ENCODE data around the gene SDCCAG8.

The SDCCAG8 gene

DNA sequence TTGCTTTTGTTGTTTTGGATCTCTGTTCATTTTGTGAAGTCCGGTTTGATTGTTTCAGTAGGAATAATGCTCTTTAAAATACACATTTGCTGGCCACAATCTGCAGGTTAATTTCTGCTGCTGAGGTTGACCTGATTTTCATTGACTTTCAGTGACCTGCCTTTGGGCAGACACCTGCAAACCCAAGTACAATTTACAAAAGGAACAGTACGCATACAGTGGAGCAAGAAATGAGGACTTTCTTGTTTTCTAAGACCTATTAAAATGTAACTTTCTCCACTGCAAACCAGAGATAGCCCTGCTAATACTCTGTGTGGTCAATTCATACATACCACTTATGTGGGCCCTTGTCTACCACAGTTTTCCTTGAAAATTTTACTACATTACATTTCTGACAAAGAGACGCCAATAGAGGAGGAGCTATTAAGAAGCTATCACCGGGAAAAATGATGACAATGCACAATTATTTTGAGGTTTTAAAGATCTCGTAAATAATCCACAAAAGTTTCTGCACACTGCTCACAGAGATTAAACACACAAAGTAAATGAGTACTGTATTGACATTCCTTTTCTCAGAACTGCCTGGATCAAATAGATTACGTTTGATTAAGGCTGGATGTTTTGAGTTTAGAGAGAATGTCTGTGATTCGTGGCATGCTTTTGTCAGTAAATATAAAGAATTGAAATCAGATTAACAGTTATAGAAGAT is 141.9 kb downstream of the SDCCAG8 start:
- Mint-ChIP-seq H3K36me3 (peaks cover 16% of the 10 kb centered on the region), H3K4me3 (no peak overlapping the region), H3K9me3 (no peaks in the 10 kb centered on the region), H3K27ac (no peak overlapping the region), H3K27me3 (no peaks in the 10 kb centered on the region), H3K4me1 (no peaks in the 10 kb centered on the region)

DNA sequence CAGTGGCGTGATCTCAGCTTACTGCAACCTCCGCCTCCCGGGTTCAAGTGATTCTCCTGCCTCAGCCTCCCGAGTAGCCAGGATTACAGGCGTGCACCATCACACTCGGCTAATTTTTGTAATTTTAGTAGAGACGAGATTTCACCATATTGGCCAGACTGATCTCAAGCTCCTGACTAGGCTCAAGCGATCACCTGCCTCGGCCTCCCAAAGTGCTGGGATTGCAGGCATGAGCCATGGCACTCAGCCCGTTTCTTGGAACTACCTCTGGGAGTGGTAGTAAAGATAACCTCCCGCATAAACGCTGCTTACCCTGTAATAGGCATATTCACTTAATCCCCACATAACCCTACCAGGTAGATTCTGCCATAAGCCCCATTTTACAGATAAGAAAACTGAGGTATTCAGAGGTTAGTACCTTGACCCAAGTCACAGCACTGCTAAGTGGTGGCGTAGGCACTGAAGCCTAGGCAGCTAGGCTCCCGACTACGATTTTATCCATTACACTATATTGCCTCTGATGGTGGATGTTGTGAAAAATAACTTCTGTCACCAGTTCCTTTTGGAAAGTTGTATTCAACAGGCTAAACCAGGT is 143.8 kb downstream of the SDCCAG8 start:
- Mint-ChIP-seq H3K36me3 (peaks cover 20% of the 10 kb centered on the region), H3K27ac (no peak overlapping the region), H3K27me3 (no peaks in the 10 kb centered on the region), H3K4me3 (no peak overlapping the region), H3K9me3 (no peaks in the 10 kb centered on the region), H3K4me1 (no peaks in the 10 kb centered on the region)

DNA sequence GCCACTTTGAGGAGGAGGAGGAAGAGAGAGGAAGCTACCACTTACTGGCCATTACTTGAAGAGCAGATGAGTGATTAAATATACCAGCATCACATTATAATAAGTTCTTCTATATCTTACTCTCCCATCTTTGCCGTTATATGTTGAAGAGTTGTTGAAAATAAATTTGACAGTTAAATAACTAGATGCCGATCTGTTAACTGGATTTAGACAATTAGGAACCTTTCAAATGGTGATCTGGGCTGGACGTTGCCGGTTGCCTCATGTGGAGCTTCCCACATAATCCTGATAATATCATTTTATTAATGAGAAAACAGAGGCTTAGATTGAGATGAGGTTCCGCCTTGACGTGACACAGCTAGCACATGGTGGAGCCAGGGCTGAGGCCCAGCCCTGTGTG is 147.0 kb downstream of the SDCCAG8 start:
- H3K4me1 Mint-ChIP-seq, result peaks cover 12% of the 10 kb centered on the region
- no peaks in the 10 kb centered on the region for H3K9me3 Mint-ChIP-seq
- H3K27ac Mint-ChIP-seq, result no peak overlapping the region
- peaks cover 24% of the 10 kb centered on the region for H3K36me3 Mint-ChIP-seq
- no peak overlapping the region for H3K4me3 Mint-ChIP-seq
- H3K27me3 Mint-ChIP-seq, result no peaks in the 10 kb centered on the region

DNA sequence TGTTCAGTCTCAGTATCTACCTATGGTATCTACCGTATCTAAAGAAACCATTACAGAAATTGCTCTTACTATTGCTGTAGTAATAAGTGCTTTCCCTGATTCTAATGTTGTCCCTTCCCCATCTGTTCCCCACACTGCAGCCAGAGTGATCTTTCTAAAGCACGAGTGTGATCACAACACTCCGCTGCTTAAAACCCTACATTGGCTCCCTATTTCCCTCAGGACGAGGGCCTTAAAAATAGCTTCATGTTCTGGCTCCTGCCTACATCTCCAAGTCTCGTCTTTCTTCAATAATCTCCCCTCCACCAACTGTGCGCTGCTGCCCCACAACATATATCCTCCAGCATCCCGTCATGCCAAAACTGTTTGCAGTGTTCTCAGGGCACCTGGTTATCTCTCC is 150.6 kb downstream of the SDCCAG8 start:
- Mint-ChIP-seq H3K9me3 (no peaks in the 10 kb centered on the region), H3K4me1 (peaks cover 12% of the 10 kb centered on the region), H3K27ac (no peak overlapping the region), H3K36me3 (peaks cover 19% of the 10 kb centered on the region), H3K4me3 (no peak overlapping the region), H3K27me3 (no peaks in the 10 kb centered on the region)

DNA sequence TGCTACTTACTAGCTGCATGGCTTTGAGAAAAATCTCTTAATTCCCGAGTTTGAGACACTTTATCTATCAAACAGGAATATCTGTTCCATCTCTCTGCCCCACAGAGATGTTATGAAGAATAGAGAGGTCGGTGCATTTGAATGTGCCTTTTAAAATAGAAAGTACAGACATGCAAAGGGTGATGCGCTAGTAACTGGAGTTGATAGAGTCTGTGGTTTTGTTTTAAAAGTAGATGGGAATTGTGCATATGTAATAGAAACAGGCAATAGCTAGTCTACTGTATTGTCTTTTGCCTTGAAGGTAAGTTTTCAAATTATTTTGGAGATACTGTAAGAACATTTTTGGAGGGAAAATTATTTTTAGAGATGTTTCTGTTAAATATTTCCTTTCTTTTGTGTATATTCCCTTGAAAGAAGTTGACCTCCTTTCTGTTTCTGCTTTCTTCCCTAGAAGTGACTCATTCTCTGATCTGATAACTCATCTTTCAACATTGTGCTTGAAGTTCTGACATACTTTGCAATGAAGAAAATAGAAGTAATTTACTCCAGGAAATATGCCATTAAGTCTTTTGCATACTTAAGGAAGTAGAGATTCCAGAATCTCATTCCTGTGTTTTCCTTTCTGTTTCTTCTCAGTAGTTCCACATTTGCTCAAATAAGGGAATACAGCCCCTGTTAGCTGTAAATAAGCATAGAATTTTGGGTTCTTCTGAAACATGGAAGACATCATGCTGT is 151.6 kb downstream of the SDCCAG8 start:
- peak overlapping the region; percentile 38 for H3K27ac Mint-ChIP-seq
- peaks cover 23% of the 10 kb centered on the region for H3K36me3 Mint-ChIP-seq
- H3K9me3 Mint-ChIP-seq, result no peaks in the 10 kb centered on the region
- no peak overlapping the region for H3K4me3 Mint-ChIP-seq
- no peaks in the 10 kb centered on the region for H3K27me3 Mint-ChIP-seq
- H3K4me1 Mint-ChIP-seq, result peaks cover 12% of the 10 kb centered on the region

DNA sequence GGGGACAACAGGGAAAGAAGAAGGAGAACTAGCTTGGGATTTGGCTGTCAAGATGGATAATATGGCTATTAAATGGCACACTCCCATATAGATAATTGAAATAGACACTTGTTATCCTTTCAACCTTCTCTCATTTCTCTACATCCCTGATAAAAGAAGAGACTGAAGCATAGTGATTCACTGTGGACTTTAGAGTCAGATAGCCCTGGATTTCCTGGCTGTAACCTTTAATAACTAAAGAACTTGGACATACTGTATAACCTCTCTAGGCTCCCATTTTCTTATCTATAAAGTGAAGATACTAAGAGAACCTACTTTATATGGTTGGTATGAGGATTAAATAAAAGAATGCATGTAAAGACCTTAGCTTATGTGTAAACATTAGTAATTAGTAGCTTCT is 152.6 kb downstream of the SDCCAG8 start:
- Mint-ChIP-seq H3K4me3 (no peak overlapping the region), H3K27ac (no peak overlapping the region), H3K9me3 (no peaks in the 10 kb centered on the region), H3K36me3 (peaks cover 18% of the 10 kb centered on the region), H3K27me3 (no peaks in the 10 kb centered on the region), H3K4me1 (peaks cover 12% of the 10 kb centered on the region)

DNA sequence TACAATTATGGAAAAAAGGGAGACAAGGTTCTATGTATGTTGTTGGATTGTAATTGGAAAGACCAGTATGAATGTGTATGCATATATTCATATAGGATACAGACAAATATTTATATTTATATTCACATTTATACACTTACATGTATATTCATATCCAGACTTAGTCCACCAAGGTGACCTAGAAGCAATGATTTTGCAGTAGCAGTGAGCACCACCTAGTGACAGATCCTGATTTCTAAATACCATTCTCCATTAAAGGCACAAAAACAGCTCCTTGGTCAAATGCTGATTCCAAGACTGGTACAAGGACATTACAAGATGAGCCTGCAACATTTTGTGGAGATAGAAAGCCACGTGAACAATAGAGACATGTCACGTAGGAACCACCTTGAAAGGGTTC is 153.4 kb downstream of the SDCCAG8 start:
- Mint-ChIP-seq H3K27me3 (no peaks in the 10 kb centered on the region), H3K36me3 (peaks cover 14% of the 10 kb centered on the region), H3K27ac (no peak overlapping the region), H3K9me3 (no peaks in the 10 kb centered on the region), H3K4me3 (no peak overlapping the region), H3K4me1 (peaks cover 18% of the 10 kb centered on the region)

DNA sequence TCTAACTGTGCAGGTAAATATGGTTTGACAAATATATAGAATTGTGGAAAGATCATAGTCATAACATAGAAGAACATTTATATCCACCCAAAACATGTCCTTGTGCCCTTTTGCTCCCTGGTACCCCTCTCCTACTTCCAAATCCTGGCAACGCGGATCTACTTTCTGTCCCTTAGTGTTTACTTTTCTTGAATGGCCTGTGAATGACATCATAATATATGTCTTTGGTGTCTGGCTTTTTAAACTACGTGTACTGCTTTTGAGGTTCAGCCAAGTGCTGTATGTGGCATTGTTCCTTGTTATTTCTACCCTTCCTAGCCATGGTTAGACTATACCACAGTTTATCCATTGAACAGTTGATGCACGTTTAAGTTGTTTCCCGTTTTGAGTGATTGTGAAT is 155.6 kb downstream of the SDCCAG8 start:
- Mint-ChIP-seq H3K27me3 (no peaks in the 10 kb centered on the region), H3K9me3 (no peaks in the 10 kb centered on the region), H3K36me3 (peaks cover 13% of the 10 kb centered on the region), H3K27ac (peak overlapping the region; percentile 2), H3K4me1 (peaks cover 24% of the 10 kb centered on the region), H3K4me3 (no peak overlapping the region)

DNA sequence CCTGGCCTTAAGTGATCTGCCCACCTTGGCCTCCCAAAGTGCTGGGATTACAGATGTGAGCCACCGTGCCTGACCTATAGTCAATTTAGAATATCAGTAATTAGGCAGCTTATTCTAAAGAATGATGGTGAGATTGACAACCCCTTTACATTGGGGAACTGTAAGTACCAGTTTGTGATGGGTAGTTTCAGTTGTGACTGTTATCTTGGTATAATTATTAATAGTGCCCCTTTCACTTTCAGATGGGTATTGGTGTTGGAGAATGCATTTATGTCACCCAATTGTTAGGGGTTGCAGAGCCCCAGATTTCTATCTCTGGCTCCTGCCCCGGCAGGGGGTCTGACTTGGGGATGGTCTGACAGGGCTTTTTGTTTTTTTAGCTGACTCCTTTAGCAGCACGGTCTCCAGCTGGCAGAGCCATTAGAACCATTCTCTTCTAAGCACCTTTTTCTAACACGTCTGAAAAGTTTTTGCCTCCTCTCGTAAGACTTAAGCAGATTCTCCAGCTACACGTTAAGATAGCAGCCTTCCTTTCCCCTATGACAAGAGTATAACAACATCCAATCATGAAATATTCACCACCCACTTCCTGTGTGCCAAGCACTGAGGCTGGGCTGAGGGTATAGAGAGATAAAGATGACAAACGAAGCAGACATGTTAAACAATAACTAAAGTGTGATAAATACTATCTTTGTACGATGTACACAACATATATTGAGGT is 157.8 kb downstream of the SDCCAG8 start:
- no peaks in the 10 kb centered on the region for H3K27me3 Mint-ChIP-seq
- peaks cover 14% of the 10 kb centered on the region for H3K4me1 Mint-ChIP-seq
- no peak overlapping the region for H3K27ac Mint-ChIP-seq
- H3K9me3 Mint-ChIP-seq, result no peaks in the 10 kb centered on the region
- H3K4me3 Mint-ChIP-seq, result no peak overlapping the region
- peaks cover 17% of the 10 kb centered on the region for H3K36me3 Mint-ChIP-seq

DNA sequence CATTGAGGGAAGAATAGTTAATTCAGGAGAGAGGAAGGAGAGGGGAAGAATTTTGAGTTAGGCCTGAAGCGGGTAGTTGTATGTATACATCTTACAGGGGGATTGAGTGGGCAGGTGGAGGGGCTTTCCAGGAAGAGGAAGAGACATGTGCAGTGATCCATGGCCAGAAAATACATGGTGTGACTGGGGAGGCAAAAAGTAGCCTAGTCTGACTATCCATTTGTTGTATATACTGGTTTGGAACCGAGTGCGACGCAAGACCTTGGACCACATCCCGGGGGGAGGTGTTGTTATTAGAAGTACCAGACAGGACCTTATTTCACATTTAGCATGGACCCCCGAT is 158.3 kb downstream of the SDCCAG8 start:
- no peak overlapping the region for H3K4me3 Mint-ChIP-seq
- peaks cover 19% of the 10 kb centered on the region for H3K36me3 Mint-ChIP-seq
- H3K27ac Mint-ChIP-seq, result no peak overlapping the region
- no peaks in the 10 kb centered on the region for H3K9me3 Mint-ChIP-seq
- peaks cover 14% of the 10 kb centered on the region for H3K4me1 Mint-ChIP-seq
- H3K27me3 Mint-ChIP-seq, result no peaks in the 10 kb centered on the region

DNA sequence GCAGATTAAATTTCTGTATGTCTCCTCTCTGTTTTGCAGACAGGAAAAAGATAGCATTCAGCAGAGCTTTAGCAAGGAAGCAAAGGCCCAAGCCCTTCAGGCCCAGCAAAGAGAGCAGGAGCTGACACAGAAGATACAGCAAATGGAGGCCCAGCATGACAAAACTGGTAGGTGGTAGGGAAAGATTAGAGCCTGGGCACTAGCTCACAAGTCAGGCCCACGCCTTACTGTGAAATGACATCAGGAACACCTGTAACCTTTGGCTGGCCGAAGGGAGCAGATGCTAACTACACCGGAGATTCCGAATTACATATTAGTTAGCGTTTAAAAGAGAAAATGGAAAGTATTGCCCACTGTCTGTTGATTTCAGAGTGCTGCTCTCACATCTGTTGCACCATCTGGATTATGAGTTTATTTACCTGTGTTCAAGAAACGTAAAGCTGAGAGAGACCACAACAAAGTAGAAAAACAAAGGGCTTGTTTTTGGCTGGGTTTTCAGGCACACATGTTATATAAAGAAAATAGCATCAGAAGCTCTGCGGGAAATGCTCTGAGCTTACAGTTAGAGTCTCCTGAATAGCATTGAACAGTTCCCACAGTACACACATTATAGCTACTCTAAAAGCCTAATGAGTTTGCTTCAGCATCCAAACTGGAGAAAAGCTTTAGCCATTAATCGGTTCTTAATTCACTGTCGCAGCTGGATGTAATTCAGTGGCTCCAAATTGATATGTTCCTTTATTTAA is 160.0 kb downstream of the SDCCAG8 start:
- Mint-ChIP-seq H3K4me1 (peaks cover 27% of the 10 kb centered on the region), H3K9me3 (no peaks in the 10 kb centered on the region), H3K27me3 (no peaks in the 10 kb centered on the region), H3K27ac (no peak overlapping the region), H3K36me3 (peaks cover 23% of the 10 kb centered on the region), H3K4me3 (no peak overlapping the region)

DNA sequence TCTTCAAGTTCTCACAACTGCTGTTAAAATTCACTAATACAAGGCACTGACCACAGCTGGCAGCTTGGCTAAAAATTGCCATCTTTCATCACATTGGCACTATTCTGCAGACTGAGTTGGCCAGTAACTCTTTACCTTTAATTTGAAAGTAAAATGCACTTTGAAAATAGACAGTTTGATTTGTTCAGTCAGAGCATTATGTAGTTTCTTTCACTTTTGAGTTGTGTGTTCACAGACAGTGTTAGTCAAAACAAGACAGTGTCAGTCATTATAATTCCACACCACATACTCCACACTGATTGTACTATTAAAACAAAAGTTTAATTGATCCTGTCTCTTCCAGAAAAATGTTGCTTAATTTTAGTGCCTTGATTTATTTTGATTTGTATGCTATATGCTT is 160.7 kb downstream of the SDCCAG8 start:
- Mint-ChIP-seq H3K27ac (no peak overlapping the region), H3K4me1 (peaks cover 33% of the 10 kb centered on the region), H3K36me3 (peaks cover 21% of the 10 kb centered on the region), H3K27me3 (no peaks in the 10 kb centered on the region), H3K4me3 (no peak overlapping the region), H3K9me3 (no peaks in the 10 kb centered on the region)

DNA sequence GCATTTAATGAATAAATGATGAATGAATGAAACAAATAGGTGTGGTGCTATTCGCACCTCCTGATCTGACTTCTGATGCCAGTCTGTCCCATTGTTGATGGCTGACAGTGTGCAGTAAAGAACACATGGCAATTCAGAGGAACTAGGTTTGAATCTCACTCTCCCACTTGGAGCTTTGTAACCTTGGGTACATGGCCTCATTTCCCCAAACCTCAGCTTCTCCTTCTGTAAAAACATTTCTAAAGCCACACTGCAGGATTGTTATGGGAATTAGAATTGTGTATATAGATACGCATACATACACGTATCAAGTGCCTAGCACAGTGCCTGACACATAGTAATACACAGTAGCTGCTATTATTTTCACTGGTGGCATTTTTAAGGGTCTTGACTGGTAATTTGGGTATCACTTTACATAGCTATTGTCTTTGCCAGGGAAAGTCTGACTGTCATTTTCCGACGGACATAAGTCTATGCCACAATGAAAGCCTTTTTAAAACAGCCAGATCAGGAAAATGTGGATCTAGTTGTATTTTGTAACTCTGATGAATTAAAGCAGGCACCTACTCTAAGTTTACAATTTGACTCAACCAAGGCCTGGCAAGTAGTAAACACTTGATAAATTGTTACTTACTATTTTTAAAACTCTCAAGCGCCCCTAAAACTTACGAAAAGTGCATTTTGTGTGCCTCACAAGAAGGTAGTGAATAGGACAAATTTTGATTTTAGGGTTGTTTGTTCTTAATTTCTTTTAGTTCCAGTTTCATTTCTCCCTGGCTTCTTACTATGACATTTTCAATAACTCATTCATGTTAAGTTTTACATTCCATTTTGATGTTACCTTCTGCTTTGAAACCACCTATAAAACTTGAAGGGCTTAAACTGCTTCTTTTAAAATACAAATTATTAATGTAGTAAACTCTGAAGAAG is 164.4 kb downstream of the SDCCAG8 start:
- Mint-ChIP-seq H3K4me3 (no peak overlapping the region), H3K4me1 (peaks cover 35% of the 10 kb centered on the region), H3K27ac (no peak overlapping the region), H3K9me3 (no peaks in the 10 kb centered on the region), H3K36me3 (peaks cover 21% of the 10 kb centered on the region), H3K27me3 (no peaks in the 10 kb centered on the region)

DNA sequence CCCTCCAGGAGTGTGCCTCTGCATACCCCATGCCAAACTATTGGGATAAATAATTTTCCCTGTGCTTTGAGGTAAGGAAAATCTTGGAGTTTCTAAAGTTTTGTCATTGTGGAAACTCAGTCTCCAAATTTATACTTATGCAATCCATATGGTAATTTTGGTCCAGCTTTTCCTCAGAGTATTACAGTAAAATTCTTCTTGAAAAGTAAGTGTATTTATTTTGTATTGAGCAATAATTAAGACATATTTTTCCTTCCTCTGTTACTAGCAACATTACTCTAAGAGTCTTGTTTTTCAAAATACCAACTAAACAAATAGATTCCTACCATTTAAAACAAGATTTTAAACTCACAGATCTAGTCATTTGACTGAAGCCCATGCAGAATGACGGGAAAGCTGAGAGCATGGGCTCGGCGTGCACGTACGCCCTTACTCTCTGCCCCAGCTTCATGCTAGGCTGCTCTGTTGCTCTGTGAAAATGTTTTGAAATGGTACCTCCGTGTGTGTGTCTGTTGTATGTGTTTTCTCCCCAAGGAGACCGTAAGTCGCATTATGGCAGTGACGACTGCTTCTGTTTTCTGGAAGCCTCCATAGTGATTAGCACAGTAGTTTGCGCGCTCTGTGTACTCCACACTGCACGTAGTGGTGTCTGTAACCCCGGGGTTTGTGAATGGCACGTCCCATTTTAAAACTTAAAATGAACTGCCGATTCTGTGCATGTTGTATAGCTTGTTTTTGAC is 165.3 kb downstream of the SDCCAG8 start:
- Mint-ChIP-seq H3K4me1 (peaks cover 30% of the 10 kb centered on the region), H3K27me3 (no peaks in the 10 kb centered on the region), H3K9me3 (no peaks in the 10 kb centered on the region), H3K36me3 (peaks cover 20% of the 10 kb centered on the region), H3K4me3 (peak overlapping the region; percentile 45), H3K27ac (no peak overlapping the region)
